Neural cell (in vitro differentiated cells): ENCODE measurements around the gene PFKFB3. TPM values are rescaled to one million over a fixed set of nuclear protein-coding genes. Genes with fewer than 3 reads are reported as not detected.

Source experiments
- H2AFZ ChIP-seq: fragments of 200-600, 300-800 bp; sonication (generic), shearing (Covaris generic); 2 replicates; pipeline ENCODE4 v1.6.0; 2014; ENCODE audit warnings: low read depth, mild to moderate bottlenecking, antibody characterized with exemption, low read length, moderate library complexity
- H3F3A ChIP-seq: fragments of 200-600 bp; shearing (Covaris generic); 2 replicates; pipeline ENCODE4 v1.6.1; 2016; ENCODE audit warnings: mild to moderate bottlenecking, moderate library complexity, mixed read lengths, antibody characterized with exemption, low read length; ENCODE audit not compliant: insufficient read depth, poor library complexity, severe bottlenecking
- H3K27ac ChIP-seq: fragments of 200-600, 300-800 bp; sonication (generic), shearing (Covaris generic); 2 replicates; pipeline ENCODE4 v1.5.1; 2014; ENCODE audit warnings: mild to moderate bottlenecking, low read length, moderate library complexity
- H3K27me3 ChIP-seq: fragments of 300-800, 200-600 bp; sonication (generic), shearing (Covaris generic); 2 replicates; pipeline ENCODE4 v1.6.0; 2014; ENCODE audit warnings: mild to moderate bottlenecking, low read depth, low read length, moderate library complexity; ENCODE audit not compliant: insufficient read depth
- H3K36me3 ChIP-seq: fragments of 300-800, 200-600 bp; sonication (generic), shearing (Covaris generic); 2 replicates; pipeline ENCODE4 v1.5.1; 2014; ENCODE audit warnings: mild to moderate bottlenecking, antibody characterized with exemption, low read length, moderate library complexity; ENCODE audit not compliant: insufficient read depth
- H3K4me2 ChIP-seq: fragments of 300-800, 200-600 bp; sonication (generic), shearing (Covaris generic); 2 replicates; pipeline ENCODE4 v1.6.0; 2014; ENCODE audit warnings: mild to moderate bottlenecking, low read length
- H3K4me3 ChIP-seq: fragments of 300-800, 200-600 bp; sonication (generic), shearing (Covaris generic); 2 replicates; pipeline ENCODE4 v1.5.1; 2014; ENCODE audit warnings: mild to moderate bottlenecking, low read length, moderate library complexity
- H3K79me2 ChIP-seq: fragments of 200-600 bp; shearing (Covaris generic); replicated peaks from 2 replicates; pipeline ENCODE4 v1.6.0; 2014; ENCODE audit warnings: mild to moderate bottlenecking, low read length, moderate library complexity; ENCODE audit not compliant: insufficient read depth
- H3K9ac ChIP-seq: fragments of 300-800, 200-600 bp; sonication (generic), shearing (Covaris generic); 2 replicates; pipeline ENCODE4 v1.6.1; 2016; ENCODE audit warnings: mild to moderate bottlenecking, low read length, mixed read lengths
- H3K9me2 ChIP-seq: fragments of 200-600 bp; shearing (Covaris generic); 2 replicates; pipeline ENCODE4 v1.6.1; 2016; ENCODE audit warnings: mild to moderate bottlenecking, low read length, mixed read lengths; ENCODE audit not compliant: insufficient read depth
- H3K9me3 ChIP-seq: fragments of 200-600, 300-800 bp; sonication (generic), shearing (Covaris generic); 2 replicates; pipeline ENCODE4 v1.6.1; 2016; ENCODE audit warnings: mild to moderate bottlenecking, mixed run types, low read length, moderate library complexity, mixed read lengths
- H4K20me1 ChIP-seq: fragments of 200-600 bp; shearing (Covaris generic); 2 replicates; pipeline ENCODE4 v1.6.1; 2016; ENCODE audit warnings: mild to moderate bottlenecking, mixed run types; ENCODE audit not compliant: insufficient read depth
- EP300 ChIP-seq: fragments of 450-650 bp; conservative IDR thresholded peaks from 2 replicates; pipeline ENCODE4 v1.6.1; 2014; ENCODE audit warnings: antibody characterized with exemption, mild to moderate bottlenecking, moderate library complexity; ENCODE audit not compliant: poor library complexity, severe bottlenecking
- EZH2 ChIP-seq: fragments of 200-600, 300-800 bp; shearing (Covaris generic), sonication (generic); IDR thresholded peaks from 2 replicates; pipeline ENCODE4 v1.6.1; 2014; ENCODE audit warnings: antibody characterized with exemption, low read length, borderline replicate concordance, mild to moderate bottlenecking; ENCODE audit not compliant: insufficient read depth, poor library complexity, severe bottlenecking
- MXI1 ChIP-seq: fragments of 450-650 bp; conservative IDR thresholded peaks from 2 replicates; pipeline ENCODE4 v1.6.1; 2014; ENCODE audit warnings: antibody characterized with exemption, mild to moderate bottlenecking; ENCODE audit not compliant: poor library complexity, severe bottlenecking
- POLR2AphosphoS5 ChIP-seq: IDR thresholded peaks from 2 replicates; pipeline ENCODE4 v1.6.1; 2012
- RAD21 ChIP-seq: fragments of 450-650 bp; conservative IDR thresholded peaks from 2 replicates; pipeline ENCODE4 v1.6.1; 2014; ENCODE audit warnings: antibody characterized with exemption, mild to moderate bottlenecking, moderate library complexity
- SMC3 ChIP-seq: fragments of 450-650 bp; conservative IDR thresholded peaks from 2 replicates; pipeline ENCODE4 v1.6.1; 2014; ENCODE audit warnings: antibody characterized with exemption, mild to moderate bottlenecking, moderate library complexity; ENCODE audit not compliant: poor library complexity
- TAF1 ChIP-seq: IDR thresholded peaks from 2 replicates; pipeline ENCODE4 v1.6.1; 2012; ENCODE audit warnings: low read depth
- polyA plus RNA-seq: library from polyadenylated mRNA; depleted of rRNA; stranded (reverse); fragments of >200 nt; gene quantifications from 2 replicates; pipeline ENCODE4 v1.2.3, GENCODE V29; 2014
- TF ChIP-seq, protein P1 (sequence below): fragments of 450-650 bp; IDR thresholded peaks from 2 replicates; pipeline ENCODE4 v1.5.1; 2014; ENCODE audit warnings: antibody characterized with exemption, mild to moderate bottlenecking, moderate library complexity; ENCODE audit not compliant: poor library complexity, severe bottlenecking
- TF ChIP-seq, protein P2 (sequence below): IDR thresholded peaks from 2 replicates; pipeline ENCODE4 v1.6.1; 2012; ENCODE audit warnings: borderline replicate concordance

Gene PFKFB3
- polyA plus RNA-seq, 1 donor from 2014 or later, result 33.4 TPM

DNA sequence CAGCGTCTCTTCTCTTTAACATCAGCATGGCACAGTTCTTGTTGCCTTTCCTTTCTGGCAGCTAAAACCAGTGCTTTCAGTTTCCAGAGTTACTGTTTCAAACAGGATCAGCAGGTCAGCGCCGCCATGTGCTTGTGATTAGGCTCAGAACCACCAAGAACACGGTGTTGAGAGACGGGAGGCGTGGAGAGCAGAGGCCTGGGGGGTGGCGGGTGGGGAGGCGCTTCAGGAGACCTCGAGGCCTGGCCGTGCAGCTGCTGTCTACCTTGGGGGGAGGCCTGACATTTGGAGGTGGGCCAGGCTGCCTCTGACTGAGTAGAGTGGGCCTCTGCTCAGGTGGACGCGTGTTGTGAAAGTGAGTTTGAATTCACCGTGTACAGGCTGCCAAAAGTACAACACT lies 22.0 kb downstream of the PFKFB3 start:
- Histone ChIP-seq H3K79me2 (no peaks in the 10 kb centered on the region), H3K27me3 (no peaks in the 10 kb centered on the region), H3K9ac (no peak overlapping the region), H3K36me3 (peaks cover 8% of the 10 kb centered on the region), H3K4me3 (no peak overlapping the region), H3K27ac (no peak overlapping the region), H2AFZ (no peak overlapping the region), H3F3A (no peaks in the 10 kb centered on the region), H3K9me3 (no peaks in the 10 kb centered on the region), H3K9me2 (no peaks in the 10 kb centered on the region), H4K20me1 (no peaks in the 10 kb centered on the region), H3K4me2 (no peak overlapping the region)
- TF ChIP-seq TAF1 (no peak), SMC3 (no peak), MXI1 (no peak), RAD21 (no peak), POLR2AphosphoS5 (no peak), EP300 (no peak), EZH2 (no peak)
- TF ChIP-seq, protein P1, sequence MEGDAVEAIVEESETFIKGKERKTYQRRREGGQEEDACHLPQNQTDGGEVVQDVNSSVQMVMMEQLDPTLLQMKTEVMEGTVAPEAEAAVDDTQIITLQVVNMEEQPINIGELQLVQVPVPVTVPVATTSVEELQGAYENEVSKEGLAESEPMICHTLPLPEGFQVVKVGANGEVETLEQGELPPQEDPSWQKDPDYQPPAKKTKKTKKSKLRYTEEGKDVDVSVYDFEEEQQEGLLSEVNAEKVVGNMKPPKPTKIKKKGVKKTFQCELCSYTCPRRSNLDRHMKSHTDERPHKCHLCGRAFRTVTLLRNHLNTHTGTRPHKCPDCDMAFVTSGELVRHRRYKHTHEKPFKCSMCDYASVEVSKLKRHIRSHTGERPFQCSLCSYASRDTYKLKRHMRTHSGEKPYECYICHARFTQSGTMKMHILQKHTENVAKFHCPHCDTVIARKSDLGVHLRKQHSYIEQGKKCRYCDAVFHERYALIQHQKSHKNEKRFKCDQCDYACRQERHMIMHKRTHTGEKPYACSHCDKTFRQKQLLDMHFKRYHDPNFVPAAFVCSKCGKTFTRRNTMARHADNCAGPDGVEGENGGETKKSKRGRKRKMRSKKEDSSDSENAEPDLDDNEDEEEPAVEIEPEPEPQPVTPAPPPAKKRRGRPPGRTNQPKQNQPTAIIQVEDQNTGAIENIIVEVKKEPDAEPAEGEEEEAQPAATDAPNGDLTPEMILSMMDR, result no peak
- TF ChIP-seq, protein P2, sequence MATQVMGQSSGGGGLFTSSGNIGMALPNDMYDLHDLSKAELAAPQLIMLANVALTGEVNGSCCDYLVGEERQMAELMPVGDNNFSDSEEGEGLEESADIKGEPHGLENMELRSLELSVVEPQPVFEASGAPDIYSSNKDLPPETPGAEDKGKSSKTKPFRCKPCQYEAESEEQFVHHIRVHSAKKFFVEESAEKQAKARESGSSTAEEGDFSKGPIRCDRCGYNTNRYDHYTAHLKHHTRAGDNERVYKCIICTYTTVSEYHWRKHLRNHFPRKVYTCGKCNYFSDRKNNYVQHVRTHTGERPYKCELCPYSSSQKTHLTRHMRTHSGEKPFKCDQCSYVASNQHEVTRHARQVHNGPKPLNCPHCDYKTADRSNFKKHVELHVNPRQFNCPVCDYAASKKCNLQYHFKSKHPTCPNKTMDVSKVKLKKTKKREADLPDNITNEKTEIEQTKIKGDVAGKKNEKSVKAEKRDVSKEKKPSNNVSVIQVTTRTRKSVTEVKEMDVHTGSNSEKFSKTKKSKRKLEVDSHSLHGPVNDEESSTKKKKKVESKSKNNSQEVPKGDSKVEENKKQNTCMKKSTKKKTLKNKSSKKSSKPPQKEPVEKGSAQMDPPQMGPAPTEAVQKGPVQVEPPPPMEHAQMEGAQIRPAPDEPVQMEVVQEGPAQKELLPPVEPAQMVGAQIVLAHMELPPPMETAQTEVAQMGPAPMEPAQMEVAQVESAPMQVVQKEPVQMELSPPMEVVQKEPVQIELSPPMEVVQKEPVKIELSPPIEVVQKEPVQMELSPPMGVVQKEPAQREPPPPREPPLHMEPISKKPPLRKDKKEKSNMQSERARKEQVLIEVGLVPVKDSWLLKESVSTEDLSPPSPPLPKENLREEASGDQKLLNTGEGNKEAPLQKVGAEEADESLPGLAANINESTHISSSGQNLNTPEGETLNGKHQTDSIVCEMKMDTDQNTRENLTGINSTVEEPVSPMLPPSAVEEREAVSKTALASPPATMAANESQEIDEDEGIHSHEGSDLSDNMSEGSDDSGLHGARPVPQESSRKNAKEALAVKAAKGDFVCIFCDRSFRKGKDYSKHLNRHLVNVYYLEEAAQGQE, result no peak

DNA sequence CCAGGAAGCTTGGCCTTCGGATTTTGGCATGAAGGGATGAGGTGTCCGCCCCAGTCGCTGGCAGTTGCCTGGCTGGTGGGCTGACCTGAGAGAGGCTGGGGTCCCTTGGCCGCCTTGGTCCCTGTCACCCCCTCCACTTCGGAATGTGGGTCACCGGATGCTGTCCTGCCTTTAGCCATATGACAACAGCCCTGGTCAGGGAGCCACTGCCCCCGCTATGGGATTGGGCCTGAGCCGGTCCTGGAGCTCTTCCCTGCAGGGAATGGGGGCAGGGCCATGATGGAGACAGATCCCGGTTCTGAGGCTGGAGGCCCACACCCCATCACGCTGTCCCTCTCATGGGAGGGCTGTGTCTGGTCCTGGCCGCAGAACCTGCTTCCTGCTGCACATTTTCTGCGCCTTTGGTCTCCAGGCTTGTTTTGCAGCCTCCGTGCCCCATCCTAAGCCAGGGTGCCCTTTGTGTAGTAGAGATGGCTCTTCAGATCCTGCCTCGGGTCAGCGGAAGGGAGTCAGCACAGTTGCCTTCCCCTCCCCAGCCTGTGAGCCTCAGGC lies 22.6 kb downstream of the PFKFB3 start:
- H4K20me1 ChIP-seq, result no peaks in the 10 kb centered on the region

More for the DNA sequence above, 22.6 kb downstream of the PFKFB3 start:
- H3K9ac ChIP-seq, result no peak overlapping the region
- no peaks in the 10 kb centered on the region for H3K9me2 ChIP-seq
- no peak overlapping the region for H2AFZ ChIP-seq
- H3F3A ChIP-seq, result no peaks in the 10 kb centered on the region
- H3K27ac ChIP-seq, result no peak overlapping the region
- TF ChIP-seq SMC3 (no peak), RAD21 (no peak), EZH2 (no peak), TAF1 (no peak), EP300 (no peak), MXI1 (no peak), POLR2AphosphoS5 (no peak)
- TF ChIP-seq, protein P2, result no peak
- TF ChIP-seq, protein P1, result no peak
- H3K4me2 ChIP-seq, result no peak overlapping the region
- H3K36me3 ChIP-seq, result peaks cover 8% of the 10 kb centered on the region
- no peak overlapping the region for H3K4me3 ChIP-seq
- H3K9me3 ChIP-seq, result no peaks in the 10 kb centered on the region
- no peaks in the 10 kb centered on the region for H3K79me2 ChIP-seq
- no peaks in the 10 kb centered on the region for H3K27me3 ChIP-seq
